Amniotic epithelial cell (primary cell): ENCODE results near the gene SON.

Experiments
- DNase-seq: peaks from one replicate; pipeline ENCODE4 v3.0.0-alpha.2; 2010; ENCODE audit warnings: low read depth

Gene SON

DNA sequence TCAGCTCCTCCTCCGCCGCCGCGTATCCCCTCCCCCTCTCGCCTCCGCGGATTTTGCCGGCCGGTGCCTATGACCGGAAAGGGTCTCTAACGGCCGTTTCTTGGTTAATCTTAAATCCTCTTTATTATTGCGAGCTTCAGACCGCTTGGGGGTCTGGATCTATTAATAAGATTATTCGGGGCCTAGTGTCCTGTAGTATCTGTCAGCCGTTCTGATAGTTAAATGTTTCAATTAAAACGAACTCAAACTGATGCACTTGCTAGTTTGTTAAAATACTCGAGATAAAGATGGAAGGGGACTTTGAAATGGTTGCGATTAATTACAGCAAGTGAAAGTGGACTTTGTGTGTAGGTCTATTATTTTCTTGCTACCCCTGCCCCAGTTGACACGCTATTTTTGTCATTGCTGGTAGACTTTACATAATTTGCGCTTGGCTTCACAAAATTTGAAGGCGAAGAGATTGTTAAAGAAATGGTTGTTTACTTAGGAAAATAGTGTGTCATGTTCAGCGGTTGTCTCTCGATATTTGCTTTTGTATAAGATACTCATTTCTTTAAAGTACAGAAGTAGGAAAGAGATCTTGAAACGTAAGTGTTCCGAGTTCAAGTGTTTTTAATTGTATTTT, 779 bp downstream of the SON start:
- DNase-seq, result no peak

DNA sequence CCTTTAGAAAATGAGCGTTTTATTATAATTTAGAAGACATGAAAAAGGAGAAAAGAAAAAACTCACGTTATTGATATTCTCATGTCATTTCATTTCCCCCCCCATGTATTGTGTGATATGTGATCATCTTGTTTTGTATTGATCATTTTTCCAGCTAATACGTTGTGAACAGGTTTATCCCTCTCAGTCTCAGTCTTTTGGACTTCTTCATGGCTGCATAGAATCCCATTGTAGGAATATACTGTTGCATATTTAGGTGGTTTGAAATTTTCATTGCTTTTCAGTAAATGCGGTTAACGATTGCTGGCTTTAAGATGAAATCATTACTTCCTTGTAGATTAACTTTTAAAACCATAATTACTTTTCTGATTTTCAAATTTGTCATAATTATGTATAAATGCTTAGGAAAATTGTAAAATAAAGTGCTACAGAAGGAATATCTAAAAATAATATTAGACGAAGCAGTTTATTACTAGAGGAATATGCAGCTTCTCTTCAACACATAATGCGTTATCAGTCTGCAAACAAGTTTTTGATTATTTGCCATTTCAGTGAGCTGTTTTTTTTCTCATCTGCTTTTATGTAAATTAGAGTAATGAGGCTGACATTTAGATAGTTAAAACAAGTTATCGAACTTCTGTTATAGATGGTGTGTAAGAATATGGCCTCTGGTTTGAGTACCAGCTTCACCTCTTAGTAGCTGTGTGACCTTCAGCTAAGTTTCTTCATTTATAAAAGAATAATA, 1.8 kb downstream of the SON start:
- no peak for DNase-seq

DNA sequence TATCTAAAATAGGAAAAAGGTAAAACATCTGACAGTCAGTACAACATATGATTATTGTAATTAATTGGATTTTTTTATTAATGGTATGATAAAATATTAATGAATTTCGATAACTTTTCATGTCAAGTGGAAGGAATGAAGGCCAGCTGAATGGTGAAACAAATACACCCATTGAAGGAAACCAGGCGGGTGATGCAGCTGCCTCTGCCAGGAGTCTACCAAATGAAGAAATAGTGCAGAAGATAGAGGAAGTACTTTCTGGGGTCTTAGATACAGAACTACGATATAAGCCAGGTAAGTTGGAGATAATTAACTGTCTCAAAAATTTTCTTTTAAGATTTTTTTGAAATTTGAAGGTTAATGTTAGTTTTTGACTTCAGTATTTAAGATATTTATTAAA, 3.2 kb downstream of the SON start:
- no peak for DNase-seq

DNA sequence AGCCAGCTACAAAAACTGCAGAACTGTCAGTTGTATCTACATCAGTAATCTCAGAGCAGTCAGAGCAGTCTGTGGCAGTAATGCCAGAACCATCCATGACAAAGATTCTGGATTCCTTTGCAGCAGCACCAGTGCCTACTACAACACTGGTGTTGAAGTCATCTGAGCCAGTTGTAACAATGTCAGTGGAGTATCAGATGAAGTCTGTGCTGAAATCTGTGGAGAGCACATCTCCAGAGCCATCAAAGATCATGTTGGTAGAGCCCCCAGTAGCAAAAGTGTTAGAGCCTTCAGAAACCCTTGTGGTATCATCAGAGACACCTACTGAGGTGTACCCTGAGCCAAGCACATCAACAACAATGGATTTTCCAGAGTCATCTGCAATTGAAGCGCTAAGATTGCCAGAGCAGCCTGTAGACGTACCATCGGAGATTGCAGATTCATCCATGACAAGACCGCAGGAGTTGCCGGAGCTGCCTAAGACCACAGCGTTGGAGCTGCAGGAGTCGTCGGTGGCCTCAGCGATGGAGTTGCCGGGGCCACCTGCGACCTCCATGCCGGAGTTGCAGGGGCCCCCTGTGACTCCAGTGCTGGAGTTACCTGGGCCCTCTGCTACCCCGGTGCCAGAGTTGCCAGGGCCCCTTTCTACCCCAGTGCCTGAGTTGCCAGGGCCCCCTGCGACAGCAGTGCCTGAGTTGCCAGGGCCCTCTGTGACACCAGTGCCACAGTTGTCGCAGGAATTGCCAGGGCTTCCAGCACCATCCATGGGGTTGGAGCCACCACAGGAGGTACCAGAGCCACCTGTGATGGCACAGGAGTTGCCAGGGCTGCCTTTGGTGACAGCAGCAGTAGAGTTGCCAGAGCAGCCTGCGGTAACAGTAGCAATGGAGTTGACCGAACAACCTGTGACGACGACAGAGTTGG, 7.3 kb downstream of the SON start:
- no peak for DNase-seq

DNA sequence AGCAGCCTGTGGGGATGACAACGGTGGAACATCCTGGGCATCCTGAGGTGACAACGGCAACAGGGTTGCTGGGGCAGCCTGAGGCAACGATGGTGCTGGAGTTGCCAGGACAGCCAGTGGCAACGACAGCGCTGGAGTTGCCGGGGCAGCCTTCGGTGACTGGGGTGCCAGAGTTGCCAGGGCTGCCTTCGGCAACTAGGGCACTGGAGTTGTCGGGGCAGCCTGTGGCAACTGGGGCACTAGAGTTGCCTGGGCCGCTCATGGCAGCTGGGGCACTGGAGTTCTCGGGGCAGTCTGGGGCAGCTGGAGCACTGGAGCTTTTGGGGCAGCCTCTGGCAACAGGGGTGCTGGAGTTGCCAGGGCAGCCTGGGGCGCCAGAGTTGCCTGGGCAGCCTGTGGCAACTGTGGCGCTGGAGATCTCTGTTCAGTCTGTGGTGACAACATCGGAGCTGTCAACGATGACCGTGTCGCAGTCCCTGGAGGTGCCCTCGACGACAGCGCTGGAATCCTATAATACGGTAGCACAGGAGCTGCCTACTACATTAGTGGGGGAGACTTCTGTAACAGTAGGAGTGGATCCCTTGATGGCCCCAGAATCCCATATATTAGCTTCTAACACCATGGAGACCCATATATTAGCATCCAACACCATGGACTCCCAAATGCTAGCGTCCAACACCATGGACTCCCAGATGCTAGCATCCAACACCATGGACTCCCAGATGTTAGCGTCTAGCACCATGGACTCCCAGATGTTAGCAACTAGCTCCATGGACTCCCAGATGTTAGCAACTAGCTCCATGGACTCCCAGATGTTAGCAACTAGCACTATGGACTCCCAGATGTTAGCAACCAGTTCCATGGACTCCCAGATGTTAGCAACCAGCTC, 8.2 kb downstream of the SON start:
- no peak for DNase-seq

DNA sequence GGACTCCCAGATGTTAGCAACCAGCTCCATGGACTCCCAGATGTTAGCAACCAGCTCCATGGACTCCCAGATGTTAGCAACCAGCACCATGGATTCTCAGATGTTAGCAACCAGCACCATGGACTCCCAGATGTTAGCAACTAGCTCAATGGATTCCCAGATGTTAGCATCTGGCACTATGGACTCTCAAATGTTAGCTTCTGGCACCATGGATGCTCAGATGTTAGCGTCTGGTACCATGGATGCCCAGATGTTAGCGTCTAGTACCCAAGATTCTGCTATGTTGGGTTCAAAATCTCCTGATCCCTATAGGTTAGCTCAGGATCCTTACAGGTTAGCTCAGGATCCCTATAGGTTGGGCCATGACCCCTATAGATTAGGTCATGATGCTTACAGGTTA, 8.8 kb downstream of the SON start:
- DNase-seq, result no peak

DNA sequence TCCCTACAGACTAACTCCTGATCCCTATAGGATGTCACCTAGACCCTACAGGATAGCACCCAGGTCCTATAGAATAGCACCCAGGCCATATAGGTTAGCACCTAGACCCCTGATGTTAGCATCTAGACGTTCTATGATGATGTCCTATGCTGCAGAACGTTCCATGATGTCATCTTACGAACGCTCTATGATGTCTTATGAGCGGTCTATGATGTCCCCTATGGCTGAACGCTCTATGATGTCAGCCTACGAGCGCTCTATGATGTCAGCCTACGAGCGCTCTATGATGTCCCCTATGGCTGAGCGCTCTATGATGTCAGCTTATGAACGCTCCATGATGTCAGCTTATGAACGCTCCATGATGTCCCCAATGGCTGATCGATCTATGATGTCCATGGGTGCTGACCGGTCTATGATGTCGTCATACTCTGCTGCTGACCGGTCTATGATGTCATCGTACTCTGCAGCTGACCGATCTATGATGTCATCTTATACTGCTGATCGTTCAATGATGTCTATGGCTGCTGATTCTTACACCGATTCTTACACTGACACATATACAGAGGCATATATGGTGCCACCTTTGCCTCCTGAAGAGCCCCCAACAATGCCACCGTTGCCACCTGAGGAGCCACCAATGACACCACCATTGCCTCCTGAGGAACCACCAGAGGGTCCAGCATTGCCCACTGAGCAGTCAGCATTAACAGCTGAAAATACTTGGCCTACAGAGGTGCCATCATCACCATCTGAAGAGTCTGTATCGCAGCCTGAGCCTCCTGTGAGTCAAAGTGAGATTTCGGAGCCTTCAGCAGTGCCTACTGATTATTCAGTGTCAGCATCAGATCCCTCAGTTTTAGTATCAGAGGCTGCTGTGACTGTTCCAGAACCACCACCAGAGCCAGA, 9.5 kb downstream of the SON start:
- DNase-seq, result no peak

DNA sequence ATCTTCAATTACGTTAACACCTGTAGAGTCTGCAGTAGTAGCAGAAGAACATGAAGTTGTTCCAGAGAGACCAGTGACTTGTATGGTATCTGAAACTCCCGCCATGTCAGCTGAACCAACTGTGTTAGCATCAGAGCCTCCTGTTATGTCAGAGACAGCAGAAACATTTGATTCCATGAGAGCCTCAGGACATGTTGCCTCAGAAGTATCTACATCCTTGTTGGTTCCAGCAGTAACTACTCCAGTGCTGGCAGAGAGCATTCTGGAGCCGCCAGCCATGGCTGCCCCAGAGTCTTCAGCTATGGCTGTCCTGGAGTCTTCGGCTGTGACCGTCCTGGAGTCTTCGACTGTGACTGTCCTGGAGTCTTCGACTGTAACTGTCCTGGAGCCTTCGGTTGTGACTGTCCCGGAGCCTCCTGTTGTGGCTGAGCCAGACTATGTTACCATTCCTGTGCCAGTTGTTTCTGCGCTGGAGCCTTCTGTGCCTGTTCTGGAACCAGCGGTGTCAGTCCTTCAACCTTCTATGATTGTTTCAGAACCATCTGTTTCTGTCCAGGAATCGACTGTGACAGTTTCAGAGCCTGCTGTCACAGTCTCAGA, 10.3 kb downstream of the SON start:
- DNase-seq, result no peak

DNA sequence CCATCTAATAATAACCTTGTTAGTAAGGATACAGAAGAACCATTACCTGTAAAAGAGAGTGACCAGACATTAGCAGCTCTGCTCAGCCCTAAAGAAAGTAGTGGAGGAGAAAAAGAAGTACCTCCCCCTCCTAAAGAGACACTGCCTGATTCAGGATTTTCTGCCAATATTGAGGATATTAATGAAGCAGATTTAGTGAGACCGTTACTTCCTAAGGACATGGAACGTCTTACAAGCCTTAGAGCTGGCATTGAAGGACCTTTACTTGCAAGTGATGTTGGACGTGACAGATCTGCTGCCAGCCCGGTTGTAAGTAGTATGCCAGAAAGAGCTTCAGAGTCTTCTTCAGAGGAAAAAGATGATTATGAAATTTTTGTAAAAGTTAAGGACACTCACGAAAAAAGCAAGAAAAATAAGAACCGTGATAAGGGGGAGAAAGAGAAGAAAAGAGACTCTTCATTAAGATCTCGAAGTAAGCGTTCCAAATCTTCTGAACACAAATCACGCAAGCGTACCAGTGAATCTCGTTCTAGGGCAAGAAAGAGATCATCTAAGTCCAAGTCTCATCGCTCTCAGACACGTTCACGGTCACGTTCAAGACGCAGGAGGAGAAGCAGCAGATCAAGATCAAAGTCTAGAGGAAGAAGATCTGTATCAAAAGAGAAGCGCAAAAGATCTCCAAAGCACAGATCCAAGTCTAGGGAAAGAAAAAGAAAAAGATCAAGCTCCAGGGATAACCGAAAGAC, 11.6 kb downstream of the SON start:
- no peak for DNase-seq

DNA sequence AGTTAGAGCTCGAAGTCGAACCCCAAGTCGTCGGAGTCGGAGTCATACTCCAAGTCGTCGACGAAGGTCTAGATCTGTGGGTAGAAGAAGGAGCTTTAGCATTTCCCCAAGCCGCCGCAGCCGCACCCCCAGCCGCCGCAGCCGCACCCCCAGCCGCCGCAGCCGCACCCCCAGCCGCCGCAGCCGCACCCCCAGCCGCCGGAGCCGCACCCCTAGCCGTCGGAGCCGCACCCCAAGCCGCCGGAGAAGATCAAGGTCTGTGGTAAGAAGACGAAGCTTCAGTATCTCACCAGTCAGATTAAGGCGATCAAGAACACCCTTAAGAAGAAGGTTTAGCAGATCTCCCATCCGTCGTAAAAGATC, 12.1 kb downstream of the SON start:
- DNase-seq, result no peak

DNA sequence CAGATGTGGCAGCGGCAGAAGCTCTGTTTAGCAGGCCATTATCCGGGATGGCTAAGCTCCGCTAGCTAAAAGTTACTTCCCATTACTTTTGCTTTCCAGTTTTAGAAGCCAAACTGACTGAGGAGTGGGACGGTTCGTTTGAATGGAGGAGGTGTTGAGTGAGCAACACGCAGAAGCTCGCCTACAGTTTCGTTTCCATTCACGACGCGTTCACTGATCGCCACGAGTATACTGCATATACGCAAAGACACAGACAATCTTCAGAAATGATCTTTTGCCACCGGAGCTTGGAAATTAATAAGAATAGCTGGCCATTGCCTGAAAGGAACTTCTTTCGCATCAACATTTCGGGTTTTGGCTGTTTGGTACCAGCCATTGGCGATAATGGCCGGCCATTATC, 14.6 kb downstream of the SON start:
- DNase-seq, result no peak

DNA sequence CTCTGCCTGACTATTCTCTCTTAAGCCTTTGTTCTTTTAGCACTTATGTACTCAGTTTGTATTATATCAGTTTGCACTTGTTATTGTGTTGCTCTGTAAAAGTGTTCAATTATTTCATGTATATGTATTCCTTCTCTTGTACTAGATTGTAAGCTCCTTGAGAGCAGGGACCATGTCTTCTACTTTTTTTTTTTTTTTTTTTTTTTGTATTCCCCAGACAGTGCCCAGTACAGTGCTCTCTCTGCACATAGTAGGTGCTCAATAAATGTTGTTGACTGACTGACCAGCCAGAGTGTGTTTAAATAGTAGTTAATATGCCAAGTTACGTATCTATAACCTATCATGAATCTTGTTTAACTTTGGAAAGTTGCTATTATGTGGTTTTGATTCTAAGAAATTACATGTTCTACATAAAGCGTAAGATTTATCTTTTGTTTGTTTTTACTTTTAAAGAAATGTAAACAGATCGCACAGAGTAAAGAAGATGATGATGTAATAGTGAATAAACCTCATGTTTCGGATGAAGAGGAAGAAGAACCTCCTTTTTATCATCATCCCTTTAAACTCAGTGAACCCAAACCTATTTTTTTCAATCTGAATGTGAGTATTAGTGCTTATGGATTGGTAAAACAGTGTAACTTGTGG, 16.1 kb downstream of the SON start:
- no peak for DNase-seq

DNA sequence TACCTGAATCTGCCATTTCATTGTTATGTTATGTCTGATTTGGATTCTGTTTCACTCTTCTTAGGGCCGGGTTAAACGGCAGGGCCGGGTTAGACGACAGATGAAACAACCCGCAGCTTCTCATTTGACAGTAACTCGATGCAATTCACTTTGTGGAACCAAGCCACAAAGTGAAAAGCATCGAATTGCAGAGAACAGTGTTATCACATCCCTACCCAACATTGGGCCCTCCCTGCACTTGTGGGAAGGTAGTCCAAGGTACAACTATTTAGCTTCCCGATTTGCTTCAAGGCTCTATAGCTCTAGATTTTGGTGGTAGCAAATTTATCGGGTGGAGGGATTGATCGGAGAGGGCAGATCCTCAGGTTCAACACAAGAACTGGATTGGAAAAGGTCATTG, 17.0 kb downstream of the SON start:
- no peak for DNase-seq

DNA sequence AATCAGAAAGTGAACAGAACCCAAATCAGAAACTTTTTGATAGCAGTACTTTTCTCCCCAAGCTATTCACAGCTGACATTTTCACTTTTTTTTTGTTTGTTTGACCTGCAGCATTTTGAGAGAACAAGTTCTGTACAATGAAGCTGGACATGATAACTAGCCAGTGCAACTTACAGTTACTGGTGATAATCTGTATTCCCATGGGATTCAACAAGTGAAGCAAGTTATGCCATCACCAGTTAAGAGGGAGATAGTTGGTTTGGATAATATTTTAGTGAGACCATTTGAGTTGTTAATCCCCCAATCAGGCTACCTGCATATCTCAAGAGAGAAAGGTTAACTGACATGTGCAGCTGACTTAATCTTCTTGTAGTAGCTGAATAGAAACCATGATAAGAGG, 18.1 kb downstream of the SON start:
- no peak for DNase-seq

DNA sequence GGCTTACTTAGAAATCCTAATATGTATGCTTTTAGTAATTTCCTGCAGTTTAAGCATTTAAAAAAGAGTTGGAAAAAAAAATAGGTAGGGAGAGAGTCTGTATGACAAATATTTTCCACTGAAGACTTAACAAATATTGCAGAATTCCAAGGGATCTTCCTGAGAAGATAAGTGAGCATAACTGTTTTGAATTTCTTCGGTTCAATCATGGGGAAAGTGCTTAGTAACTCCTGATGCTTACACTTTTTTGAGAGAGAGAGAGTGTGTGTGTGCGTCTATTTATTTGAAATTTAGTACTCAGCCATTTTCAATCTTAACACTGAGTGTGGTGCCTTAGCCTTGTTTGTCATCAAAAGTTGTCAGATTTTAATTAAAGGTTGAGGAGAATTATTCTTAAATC, 18.5 kb downstream of the SON start:
- DNase-seq, result peak; percentile 56

DNA sequence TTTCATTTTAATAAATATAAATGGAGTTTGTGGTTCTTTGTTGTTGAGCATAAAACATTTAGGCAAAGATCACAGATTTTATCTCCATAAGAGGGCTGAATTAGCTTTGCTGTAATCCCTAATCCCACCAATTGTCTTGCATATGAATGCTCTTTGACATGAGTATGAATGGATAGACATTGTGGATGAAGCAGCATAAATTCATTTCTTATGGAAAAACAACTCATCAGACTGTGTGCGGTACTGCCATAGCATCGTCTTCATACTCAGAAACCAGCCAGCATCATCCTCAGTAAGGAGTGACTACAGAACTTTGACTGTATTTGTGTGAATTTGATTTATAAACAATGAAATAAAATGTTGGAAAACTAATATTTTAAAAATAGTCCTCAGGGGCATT, 19.6 kb downstream of the SON start:
- DNase-seq, result no peak

DNA sequence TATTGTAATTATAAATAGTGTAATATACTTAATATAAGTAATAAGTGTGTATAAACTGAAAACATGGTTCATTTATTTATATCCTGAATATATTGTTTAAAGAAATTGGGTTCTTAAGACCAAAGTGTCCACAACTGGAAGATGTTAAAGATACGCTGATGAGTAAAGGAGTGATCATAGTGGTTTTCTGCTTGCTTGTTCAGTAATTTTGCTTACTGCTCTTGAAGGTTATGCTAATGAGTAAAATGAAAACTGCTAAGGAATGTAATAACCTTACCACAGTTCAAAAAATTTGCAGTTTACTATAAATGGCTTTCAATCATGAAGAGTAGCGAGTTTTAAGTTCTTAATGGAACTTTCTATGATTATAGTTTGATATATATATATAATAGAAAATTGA, 23.7 kb downstream of the SON start:
- DNase-seq, result no peak

DNA sequence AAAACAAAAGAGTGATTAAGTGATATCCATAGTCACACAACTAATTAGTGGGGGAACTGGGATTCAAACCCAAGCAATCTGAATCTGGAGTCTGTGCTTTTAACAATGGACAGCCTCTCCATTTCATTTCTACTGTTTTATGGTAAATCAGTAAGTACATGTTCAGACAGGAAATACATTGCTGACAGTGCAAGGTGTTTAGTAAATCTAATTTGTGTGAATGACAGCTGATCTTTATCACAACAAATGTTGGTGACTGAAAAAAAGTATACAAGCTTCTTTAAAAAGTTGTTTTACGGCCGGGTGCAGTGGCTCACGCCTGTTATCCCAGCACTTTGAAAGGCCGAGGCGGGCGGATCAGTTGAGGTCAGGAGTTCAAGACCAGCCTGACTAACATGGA, 25.1 kb downstream of the SON start:
- no peak for DNase-seq

DNA sequence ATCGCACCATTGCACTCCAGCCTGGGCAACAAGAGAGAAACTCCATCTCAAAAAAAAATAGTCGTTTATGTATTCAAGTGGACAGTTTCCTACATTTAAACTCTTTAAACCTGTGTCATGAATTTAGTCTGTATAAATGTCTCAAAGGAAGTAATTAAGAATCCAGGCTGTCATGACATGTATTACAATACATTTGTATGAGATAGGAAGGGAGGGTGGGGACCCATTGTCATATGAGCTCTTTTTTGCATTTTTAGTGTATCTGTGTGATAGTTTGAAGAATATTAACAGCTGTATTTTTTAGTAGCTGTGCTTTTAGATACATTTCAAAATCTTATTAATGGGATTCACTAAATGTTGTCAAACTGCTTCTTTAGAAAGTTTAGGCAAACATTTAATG, 25.6 kb downstream of the SON start:
- DNase-seq, result no peak
